Erythroblast (primary cell): ENCODE results near the gene SNX4.

Experiments used
- GATA1 ChIP-seq: IDR thresholded peaks from 2 replicates; pipeline ENCODE4 v1.6.1; 2011; ENCODE audit warnings: low read depth, mild to moderate bottlenecking, control low read depth, low read length, moderate library complexity
- POLR2A ChIP-seq: IDR thresholded peaks from 2 replicates; pipeline ENCODE4 v1.6.1; 2011; ENCODE audit warnings: mild to moderate bottlenecking, low read length

DNA sequence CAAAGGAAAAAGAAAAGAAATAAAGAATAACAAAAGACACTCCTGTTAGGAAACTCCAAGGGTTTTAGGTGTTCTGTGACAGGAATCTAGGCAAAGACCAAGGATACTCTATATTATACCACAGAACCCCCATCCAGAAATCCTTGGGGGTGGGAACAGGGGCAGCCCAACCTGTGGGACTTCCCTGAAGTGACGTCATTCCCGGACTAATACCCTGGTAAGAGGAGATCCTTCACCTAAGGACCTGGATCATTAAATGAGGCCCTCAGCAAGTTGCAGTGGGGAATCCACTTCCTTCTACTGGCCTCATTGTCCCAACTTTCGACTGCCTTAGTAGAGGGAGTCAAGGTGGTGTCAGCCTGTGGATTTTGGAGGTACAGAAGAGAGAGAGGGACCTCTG lies 103.8 kb downstream of the SNX4 start:
- no peak for TF ChIP-seq POLR2A
- no peak for TF ChIP-seq GATA1
